Stomach smooth muscle (tissue), 2 donors: Measurements from ENCODE around the gene PHF21B.

ENCODE experiments used
- H3K27ac ChIP-seq: one replicate; pipeline ENCODE4 v1.7.0; 2013; ENCODE audit warnings: mild to moderate bottlenecking, low read length, inconsistent platforms
- H3K27me3 ChIP-seq, 2 donors: one replicate each; pipeline ENCODE4 v1.7.0; 2013; ENCODE audit warnings: low read length in 2 of 2; ENCODE audit not compliant: insufficient read depth in 2 of 2, control insufficient read depth in 1 of 2
- H3K36me3 ChIP-seq, 2 donors: one replicate each; pipeline ENCODE4 v1.7.0; 2013; ENCODE audit warnings: low read length in 2 of 2; ENCODE audit not compliant: control insufficient read depth in 2 of 2, insufficient read depth in 2 of 2
- H3K4me1 ChIP-seq: one replicate; pipeline ENCODE4 v1.7.0; 2013; ENCODE audit warnings: low read length; ENCODE audit not compliant: control insufficient read depth, insufficient read depth
- H3K4me3 ChIP-seq, 2 donors: one replicate each; pipeline ENCODE4 v1.7.0; 2013; ENCODE audit warnings: low read length in 2 of 2
- H3K9ac ChIP-seq, 2 donors: one replicate each; pipeline ENCODE4 v1.7.0; 2013; ENCODE audit warnings: low read length in 2 of 2, mild to moderate bottlenecking in 1 of 2
- H3K9me3 ChIP-seq, 2 donors: one replicate each; pipeline ENCODE4 v1.7.0; 2013; ENCODE audit warnings: low read length in 2 of 2; ENCODE audit not compliant: control insufficient read depth in 2 of 2
- donor health status: healthy.
- donor health status: Pancreatic carcinoma.

PHF21B gene

DNA sequence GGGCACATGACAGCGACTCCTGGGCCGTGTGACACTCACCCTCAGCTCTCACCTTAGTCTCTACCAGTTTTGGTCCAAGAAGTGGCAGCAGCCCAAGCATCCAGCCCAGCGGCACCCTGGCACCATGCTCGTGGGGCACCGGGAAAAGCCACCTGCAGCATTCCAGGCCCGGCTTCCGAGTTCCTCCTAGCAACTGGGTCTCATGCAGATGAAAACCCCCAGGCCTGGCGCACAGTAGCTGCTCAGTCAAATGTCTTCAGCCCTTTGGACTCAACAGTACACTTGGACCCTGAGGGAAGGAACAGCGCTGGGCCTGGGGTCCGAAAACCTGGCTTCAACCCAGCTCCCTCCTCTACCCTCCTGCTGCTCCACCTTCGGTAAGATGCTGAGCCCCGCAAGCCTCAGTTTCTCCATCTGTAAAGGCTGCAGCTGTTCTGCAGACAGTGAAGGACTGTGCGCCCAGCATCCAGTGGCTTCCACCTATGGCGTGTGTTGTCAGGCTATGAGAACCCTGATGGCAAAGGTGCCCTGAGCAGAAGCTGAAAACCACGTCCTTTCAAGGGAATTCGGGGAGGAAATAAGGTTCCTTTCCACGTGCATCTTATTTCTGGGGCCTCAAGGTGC lies 66.0 kb downstream of the PHF21B start:
- H3K27ac ChIP-seq, result no peak overlapping the region
- no peak overlapping the region for H3K4me3 ChIP-seq
- H3K9ac ChIP-seq, result no peak overlapping the region
- H3K27me3 ChIP-seq, result peaks cover 0 to 2% of the 10 kb centered on the region in 2 donors
- no peaks in the 10 kb centered on the region for H3K9me3 ChIP-seq
- H3K4me1 ChIP-seq, result no peaks in the 10 kb centered on the region
- H3K36me3 ChIP-seq, result no peaks in the 10 kb centered on the region

DNA sequence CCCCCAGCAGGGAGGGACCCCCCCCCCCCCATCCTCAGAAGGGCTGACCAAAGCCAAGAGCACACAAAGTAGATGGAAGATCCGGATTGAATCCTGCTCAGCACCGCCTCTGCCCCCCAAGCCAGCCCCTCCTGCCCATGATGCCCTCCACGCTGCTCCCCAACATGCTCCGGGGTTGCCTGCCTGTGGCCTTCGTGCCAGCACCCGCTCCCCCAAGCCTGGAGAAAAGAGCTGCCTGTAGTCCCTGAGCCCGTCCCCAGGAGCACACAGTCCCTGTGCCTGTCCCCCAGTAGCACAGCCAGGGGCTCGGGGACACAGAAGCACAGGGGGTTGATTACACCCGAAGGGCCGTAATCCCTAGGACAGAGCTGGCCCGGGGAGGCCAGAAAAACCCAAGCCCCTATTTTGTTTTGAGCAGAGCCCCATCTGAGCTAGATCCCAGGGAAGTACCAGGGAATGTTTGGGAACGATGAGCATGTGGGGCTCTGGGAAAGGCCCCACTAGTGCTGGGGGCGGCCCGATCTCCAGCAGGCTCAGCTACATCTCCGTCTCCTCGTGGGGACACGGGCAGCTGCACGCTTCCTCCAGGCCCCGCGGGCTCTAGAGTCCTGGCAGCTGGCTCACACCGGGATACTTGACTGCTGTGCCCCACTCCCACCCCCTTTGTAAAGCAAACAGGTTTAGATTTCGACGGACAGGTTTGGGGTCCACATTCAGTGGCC lies 66.7 kb downstream of the PHF21B start:
- Histone ChIP-seq H3K9me3 (no peaks in the 10 kb centered on the region), H3K4me3 (no peak overlapping the region), H3K36me3 (no peaks in the 10 kb centered on the region), H3K27ac (no peak overlapping the region), H3K27me3 (peaks cover 0 to 2% of the 10 kb centered on the region in 2 donors), H3K4me1 (no peaks in the 10 kb centered on the region), H3K9ac (no peak overlapping the region)

DNA sequence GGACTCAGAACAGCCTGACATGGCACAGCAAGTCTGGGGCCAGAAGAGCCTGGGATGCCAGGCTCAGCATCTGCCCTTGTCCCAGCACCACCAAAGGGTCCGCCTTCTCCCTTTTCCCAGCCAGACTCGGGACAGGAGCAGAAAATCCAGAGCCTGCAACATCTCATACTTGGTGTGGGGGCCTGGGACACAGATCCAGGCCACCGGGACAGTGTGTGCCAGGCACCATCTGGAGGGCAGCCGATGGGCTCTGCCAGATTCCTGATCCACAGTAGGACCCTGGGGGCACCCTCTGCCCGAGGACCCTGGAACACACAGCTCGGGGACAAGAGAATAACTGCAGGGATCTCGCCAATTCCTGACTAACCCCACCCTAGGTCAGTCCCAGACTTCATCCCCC lies 67.7 kb downstream of the PHF21B start:
- Histone ChIP-seq H3K36me3 (no peaks in the 10 kb centered on the region), H3K9me3 (no peaks in the 10 kb centered on the region), H3K27me3 (peaks cover 0 to 2% of the 10 kb centered on the region in 2 donors), H3K4me3 (no peak overlapping the region), H3K9ac (no peak overlapping the region), H3K4me1 (no peaks in the 10 kb centered on the region), H3K27ac (no peak overlapping the region)

DNA sequence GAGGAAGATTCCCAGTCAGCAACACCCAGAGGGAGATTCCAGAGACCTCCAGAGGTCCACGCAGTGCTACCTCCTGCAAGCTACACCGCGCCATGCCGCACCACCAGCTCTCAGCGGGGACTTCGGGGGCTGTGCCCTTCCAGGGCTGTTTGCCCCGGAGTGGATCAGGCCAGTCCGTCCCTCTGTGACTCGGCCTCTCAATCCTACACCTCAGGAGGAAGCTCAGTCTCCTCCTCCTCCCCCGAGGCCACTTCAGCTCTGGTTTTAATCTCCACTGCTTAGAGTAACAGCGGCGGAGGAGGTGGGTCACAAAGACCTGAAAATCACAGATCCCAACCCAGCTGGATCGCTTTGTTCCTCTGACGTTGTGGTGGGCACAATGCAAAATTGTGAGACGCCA lies 68.6 kb downstream of the PHF21B start:
- Histone ChIP-seq H3K9me3 (no peaks in the 10 kb centered on the region), H3K36me3 (no peaks in the 10 kb centered on the region), H3K27me3 (peaks cover 0 to 2% of the 10 kb centered on the region in 2 donors), H3K4me1 (no peaks in the 10 kb centered on the region), H3K27ac (no peak overlapping the region), H3K9ac (no peak overlapping the region), H3K4me3 (no peak overlapping the region)

DNA sequence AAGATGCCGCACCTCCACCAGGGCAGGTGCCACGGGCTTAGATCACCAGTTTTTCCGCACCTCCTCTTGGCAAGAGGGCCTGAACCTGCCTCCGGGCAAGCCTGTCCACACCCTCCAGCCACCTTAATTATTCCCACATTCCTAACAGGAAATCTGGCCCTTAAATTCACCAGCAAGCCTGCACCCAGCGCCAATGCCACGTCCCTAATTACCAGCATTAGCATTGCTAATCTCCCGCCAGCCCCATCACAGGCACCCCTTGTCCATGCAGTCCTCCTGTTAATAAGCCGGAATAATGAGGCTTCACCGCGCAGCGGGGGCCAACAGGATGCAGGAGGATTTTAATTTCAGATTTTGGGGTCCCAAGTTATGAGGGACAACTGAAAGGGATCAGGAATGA lies 69.7 kb downstream of the PHF21B start:
- H3K9ac ChIP-seq, result no peak overlapping the region
- H3K9me3 ChIP-seq, result no peaks in the 10 kb centered on the region
- no peak overlapping the region for H3K4me3 ChIP-seq
- H3K36me3 ChIP-seq, result no peaks in the 10 kb centered on the region
- H3K4me1 ChIP-seq, result no peaks in the 10 kb centered on the region
- no peak overlapping the region for H3K27ac ChIP-seq
- peaks cover 0 to 2% of the 10 kb centered on the region in 2 donors for H3K27me3 ChIP-seq

DNA sequence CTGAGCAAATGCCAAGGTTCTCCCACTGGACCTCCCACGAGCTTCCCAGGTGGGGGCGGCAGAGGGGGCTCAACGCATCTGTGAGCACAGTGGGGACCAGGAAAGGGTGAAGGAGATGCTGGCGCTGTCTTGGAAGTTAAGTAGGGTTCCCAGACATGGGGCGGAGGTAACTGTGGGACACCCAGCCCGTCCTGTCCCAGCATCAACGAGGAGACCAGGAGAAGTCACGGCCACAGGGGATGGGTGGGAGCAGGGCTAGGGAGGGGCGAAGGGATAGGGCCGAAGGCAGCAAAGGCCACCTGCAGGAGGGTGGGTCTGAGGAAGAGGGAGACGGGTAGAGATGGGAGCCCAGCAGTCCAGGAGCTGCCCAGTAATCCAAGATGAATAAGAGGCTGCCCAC lies 70.4 kb downstream of the PHF21B start:
- Histone ChIP-seq H3K4me3 (no peak overlapping the region), H3K9ac (no peak overlapping the region), H3K36me3 (no peaks in the 10 kb centered on the region), H3K9me3 (no peaks in the 10 kb centered on the region), H3K4me1 (no peaks in the 10 kb centered on the region), H3K27ac (no peak overlapping the region), H3K27me3 (no peaks in the 10 kb centered on the region)

DNA sequence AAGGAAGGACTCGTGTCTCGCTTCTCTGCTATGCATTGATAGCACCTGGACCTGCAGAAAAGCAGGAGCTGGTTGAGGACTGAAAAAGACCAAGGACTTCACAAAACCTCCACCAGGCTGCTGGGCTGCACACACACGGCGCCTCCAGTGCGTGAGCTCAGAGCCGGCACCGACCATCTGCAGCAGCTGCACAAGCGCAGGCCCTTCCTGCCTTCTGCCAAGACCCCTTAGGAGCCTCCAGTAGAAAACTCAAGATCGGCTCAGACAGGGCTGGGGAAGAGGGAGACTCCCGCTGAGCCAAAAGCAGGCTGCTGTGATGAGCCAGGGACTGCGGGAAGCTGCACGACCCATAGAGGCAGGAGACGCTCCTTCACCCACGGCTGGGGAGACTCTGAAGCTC lies 70.9 kb downstream of the PHF21B start:
- Histone ChIP-seq H3K9me3 (no peaks in the 10 kb centered on the region), H3K9ac (no peak overlapping the region), H3K27me3 (no peaks in the 10 kb centered on the region), H3K27ac (no peak overlapping the region), H3K4me1 (no peaks in the 10 kb centered on the region), H3K4me3 (no peak overlapping the region), H3K36me3 (no peaks in the 10 kb centered on the region)

DNA sequence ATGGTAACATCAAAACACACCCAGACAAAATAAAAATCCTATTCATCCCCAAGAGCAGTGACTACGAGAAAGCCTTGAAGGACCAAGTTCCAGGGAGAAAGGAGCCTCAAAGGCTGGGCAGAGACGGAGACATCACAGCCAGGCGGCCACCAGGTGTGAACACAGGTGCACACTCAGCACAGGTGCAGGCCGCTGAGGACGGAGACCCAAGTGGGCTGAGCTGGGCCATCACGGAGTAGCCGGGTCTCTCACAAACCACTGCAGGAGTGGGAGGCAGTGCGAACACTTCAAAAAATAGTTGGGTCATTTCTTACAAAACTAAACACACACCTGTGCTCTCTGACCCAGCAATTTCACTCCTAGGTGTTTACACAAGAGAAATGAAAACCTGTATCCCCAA lies 72.6 kb downstream of the PHF21B start:
- H3K27ac ChIP-seq, result no peak overlapping the region
- no peaks in the 10 kb centered on the region for H3K9me3 ChIP-seq
- H3K36me3 ChIP-seq, result no peaks in the 10 kb centered on the region
- no peaks in the 10 kb centered on the region for H3K4me1 ChIP-seq
- H3K9ac ChIP-seq, result no peak overlapping the region
- no peaks in the 10 kb centered on the region for H3K27me3 ChIP-seq
- no peak overlapping the region for H3K4me3 ChIP-seq

DNA sequence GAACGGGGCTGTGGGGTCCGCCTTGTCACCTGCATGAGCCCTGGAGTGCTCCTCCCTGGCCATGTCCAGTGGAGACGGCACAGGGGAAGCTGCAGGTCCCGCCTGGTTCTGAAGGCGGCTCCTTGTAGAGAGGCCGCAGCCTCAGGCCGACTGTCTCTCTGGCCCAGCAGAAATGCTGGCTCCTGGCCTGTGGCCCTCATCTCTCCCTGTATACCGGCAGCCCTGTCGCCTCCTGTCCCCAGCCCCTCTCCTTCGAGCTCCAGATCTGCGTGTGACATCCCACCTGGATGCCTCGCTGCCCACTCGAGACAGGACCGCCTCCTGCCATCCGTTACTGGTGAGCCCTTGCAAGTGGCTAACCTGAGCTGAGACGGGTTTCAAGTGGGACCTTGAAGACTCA lies 73.6 kb downstream of the PHF21B start:
- no peak overlapping the region for H3K27ac ChIP-seq
- H3K9ac ChIP-seq, result no peak overlapping the region

DNA sequence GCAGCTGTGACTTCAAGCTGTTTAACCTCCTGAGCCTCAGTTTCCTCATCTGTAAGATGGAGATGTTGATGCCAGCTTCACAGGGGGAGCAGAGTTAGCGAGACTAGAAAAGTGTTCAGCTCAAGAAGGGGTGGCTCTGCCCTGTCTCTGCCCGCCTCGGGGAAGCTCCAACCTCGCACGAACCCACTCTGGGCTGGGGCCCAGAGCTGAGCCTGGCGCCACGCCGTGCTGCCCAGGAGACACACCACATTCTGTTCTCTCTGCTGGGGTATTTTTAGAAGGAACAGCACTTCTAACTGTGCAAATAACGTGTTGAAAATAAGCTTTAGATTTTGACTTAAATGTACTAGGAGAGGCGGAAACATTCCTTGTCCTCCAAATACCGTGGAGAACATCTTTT lies 74.1 kb downstream of the PHF21B start:
- H3K4me3 ChIP-seq, result no peak overlapping the region
- H3K4me1 ChIP-seq, result peaks cover 9% of the 10 kb centered on the region
- H3K9me3 ChIP-seq, result no peaks in the 10 kb centered on the region
- H3K27ac ChIP-seq, result no peak overlapping the region
- H3K36me3 ChIP-seq, result no peaks in the 10 kb centered on the region
- no peaks in the 10 kb centered on the region for H3K27me3 ChIP-seq
- no peak overlapping the region for H3K9ac ChIP-seq

More for the DNA sequence above, 73.6 kb downstream of the PHF21B start:
- H3K4me1 ChIP-seq, result peaks cover 6% of the 10 kb centered on the region
- H3K36me3 ChIP-seq, result no peaks in the 10 kb centered on the region
- no peak overlapping the region for H3K4me3 ChIP-seq
- H3K9me3 ChIP-seq, result no peaks in the 10 kb centered on the region
- no peaks in the 10 kb centered on the region for H3K27me3 ChIP-seq

DNA sequence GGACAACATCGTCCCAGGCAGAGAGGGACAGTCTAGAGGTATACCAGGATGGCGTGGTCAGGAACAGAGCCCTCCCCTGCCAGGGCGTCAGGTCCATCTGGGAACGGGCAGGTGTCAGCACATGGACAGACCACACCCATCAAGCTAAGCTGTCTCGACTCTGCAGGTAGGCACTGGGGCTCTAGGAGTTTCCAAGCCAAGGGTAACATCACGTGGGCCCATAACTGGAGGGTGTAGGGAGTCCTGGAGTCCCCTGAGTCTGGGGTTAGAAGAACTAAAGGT lies 75.4 kb downstream of the PHF21B start:
- Histone ChIP-seq H3K4me3 (no peak overlapping the region), H3K27me3 (no peaks in the 10 kb centered on the region), H3K9me3 (no peaks in the 10 kb centered on the region), H3K36me3 (no peaks in the 10 kb centered on the region), H3K9ac (no peak overlapping the region), H3K4me1 (peaks cover 10% of the 10 kb centered on the region), H3K27ac (no peak overlapping the region)
